GM12891 (cell line): ENCODE measurements around the gene NRXN3.

Experiments used
- DNase-seq: peaks from one replicate; pipeline ENCODE4 v3.0.0; 2011; ENCODE audit warnings: low spot score; ENCODE audit not compliant: insufficient read length
- FAIRE-seq: peaks from 2 replicates; lab custom pipeline; 2011; peaks lifted over from hg19 to GRCh38; lab: Jason Lieb, UNC
- PAX5 ChIP-seq: IDR thresholded peaks from 2 replicates; pipeline ENCODE4 v1.6.1; 2011; ENCODE audit warnings: low read length, moderate library complexity, mild to moderate bottlenecking; ENCODE audit not compliant: insufficient read depth, severe bottlenecking
- POLR2A ChIP-seq: IDR thresholded peaks from 2 replicates; pipeline ENCODE4 v1.6.1; 2011; ENCODE audit warnings: low read depth, low read length, control low read depth
- POLR2AphosphoS5 ChIP-seq: IDR thresholded peaks from 2 replicates; pipeline ENCODE4 v1.6.1; 2011; ENCODE audit warnings: low read depth, low read length, control low read depth
- POU2F2 ChIP-seq: IDR thresholded peaks from 2 replicates; pipeline ENCODE4 v1.6.1; 2011; ENCODE audit warnings: low read depth, mild to moderate bottlenecking, control low read depth, low read length, moderate library complexity
- SPI1 ChIP-seq: IDR thresholded peaks from 2 replicates; pipeline ENCODE4 v1.6.1; 2011; ENCODE audit warnings: low read depth, low read length, control low read depth
- TAF1 ChIP-seq: IDR thresholded peaks from 2 replicates; pipeline ENCODE4 v1.6.1; 2011; ENCODE audit warnings: low read depth, low read length, control low read depth

NRXN3 gene

GRCh38 chr14:79661752-79662151 is 1491.6 kb downstream of the NRXN3 start:
- TF ChIP-seq PAX5 = no peak
- TF ChIP-seq POLR2A = no peak
- no peak for TF ChIP-seq TAF1
- no peak for TF ChIP-seq POU2F2
- no peak for TF ChIP-seq POLR2AphosphoS5
- TF ChIP-seq SPI1 = no peak
- FAIRE-seq = no peak
- DNase-seq = no peak

DNA sequence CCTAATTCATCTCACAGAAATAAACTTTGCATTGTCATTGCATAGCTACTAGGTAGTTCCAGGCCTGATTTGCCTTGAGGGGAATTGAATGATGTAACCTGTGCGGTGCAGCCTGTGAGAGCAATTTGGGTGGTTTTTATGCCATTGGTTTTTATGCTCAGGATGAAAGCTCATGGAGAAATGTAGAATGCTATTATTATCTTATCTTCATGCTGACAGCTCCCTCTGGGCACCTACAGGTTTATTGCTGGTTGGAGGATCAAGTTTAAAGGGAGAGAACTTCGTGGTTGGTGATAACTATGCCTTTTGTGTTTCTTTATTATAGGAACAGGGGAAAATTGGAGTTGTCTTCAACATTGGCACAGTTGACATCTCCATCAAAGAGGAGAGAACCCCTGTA is 1493.3 kb downstream of the NRXN3 start:
- DNase-seq (no peak), FAIRE-seq (no peak)
- TF ChIP-seq POLR2A = no peak
- TF ChIP-seq POU2F2 = no peak
- TF ChIP-seq PAX5 = no peak
- no peak for TF ChIP-seq SPI1
- no peak for TF ChIP-seq POLR2AphosphoS5
- no peak for TF ChIP-seq TAF1

DNA sequence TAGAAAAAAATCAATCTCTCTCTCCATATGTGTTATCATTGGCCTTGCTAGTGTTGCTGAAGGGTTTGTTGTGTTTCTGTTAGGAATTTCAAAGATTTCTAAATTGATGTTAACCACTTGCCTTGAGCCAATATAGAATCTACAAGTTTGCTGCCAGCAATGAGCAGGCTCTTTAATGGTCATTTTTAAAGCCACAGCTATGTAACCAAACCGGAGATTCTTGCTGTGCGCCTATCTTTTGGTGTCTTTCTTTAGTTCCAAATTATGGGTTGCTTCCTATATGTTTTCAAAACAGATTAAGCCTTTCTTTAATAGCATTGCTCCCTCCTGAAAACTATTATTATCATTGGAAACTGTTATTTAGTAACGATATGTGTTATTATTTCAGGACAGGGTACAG is 1495.4 kb downstream of the NRXN3 start:
- FAIRE-seq (no peak), DNase-seq (no peak)
- TF ChIP-seq POU2F2 = no peak
- TF ChIP-seq POLR2AphosphoS5 = no peak
- TF ChIP-seq PAX5 = no peak
- TF ChIP-seq TAF1 = no peak
- TF ChIP-seq SPI1 = no peak
- no peak for TF ChIP-seq POLR2A

- FAIRE-seq = no peak
- no peak for TF ChIP-seq POLR2AphosphoS5
- TF ChIP-seq POU2F2 = no peak
- TF ChIP-seq SPI1 = no peak
- no peak for DNase-seq
Observed at GRCh38 chr14:79668951-79669350, 1498.8 kb downstream of the NRXN3 start.

GRCh38 chr14:79670811-79671210 is 1500.6 kb downstream of the NRXN3 start:
- DNase-seq = no peak
- no peak for FAIRE-seq
- no peak for TF ChIP-seq TAF1

DNA sequence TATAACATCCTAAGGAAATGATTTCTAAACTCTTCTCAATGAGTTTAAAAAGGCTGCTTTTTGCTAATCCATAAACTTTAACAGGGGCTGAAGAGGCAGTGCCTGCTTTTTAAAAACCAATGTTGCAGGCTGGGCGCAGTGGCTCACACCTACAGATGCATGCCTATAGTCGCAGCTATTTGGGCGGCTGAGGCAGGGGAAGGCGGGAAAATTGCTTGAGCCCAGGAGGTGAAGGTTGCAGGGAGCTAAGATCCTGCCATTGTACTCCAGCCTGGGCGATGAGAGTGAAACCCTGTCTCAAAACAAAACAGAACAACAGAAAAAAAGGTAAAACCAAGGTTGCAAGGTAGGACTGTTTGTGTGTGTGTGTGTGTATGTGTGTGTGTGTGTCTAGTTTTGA is 1509.9 kb downstream of the NRXN3 start:
- DNase-seq (no peak), FAIRE-seq (no peak)
- TF ChIP-seq POLR2AphosphoS5 = no peak
- TF ChIP-seq SPI1 = no peak
- no peak for TF ChIP-seq TAF1
- TF ChIP-seq POLR2A = no peak
- TF ChIP-seq POU2F2 = no peak
- TF ChIP-seq PAX5 = no peak

GRCh38 chr14:79686196-79686595 is 1516.0 kb downstream of the NRXN3 start:
- DNase-seq (no peak), FAIRE-seq (no peak)
- TF ChIP-seq POU2F2 (no peak), POLR2AphosphoS5 (no peak), SPI1 (no peak), POLR2A (no peak), TAF1 (no peak), PAX5 (no peak)

- no peak for TF ChIP-seq TAF1
- TF ChIP-seq PAX5 = no peak
- no peak for TF ChIP-seq POU2F2
- no peak for TF ChIP-seq SPI1
- no peak for TF ChIP-seq POLR2A
- no peak for TF ChIP-seq POLR2AphosphoS5
- DNase-seq = no peak
- FAIRE-seq = no peak
Observed at GRCh38 chr14:79690960-79691359, 1520.8 kb downstream of the NRXN3 start.

DNA sequence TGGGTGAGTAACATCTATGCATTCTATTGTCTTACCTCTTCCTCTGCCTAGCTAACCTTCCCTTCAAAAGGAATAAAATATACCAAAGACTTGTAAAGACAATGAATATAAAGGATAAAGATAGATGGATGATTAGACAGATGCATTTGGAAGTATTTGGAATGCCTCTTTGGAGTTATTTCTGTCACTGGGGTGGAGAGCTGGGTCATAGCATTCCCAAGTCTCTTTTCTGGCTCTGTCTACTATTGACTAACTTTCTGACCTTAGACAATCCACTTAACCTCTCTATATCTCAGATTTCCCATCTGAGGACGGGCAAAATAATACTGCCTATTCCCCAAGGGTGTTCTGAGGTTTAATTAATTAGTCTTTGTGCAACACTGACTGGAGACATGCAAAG is 1523.8 kb downstream of the NRXN3 start:
- no peak for FAIRE-seq
- no peak for DNase-seq

GRCh38 chr14:79695307-79695706 is 1525.1 kb downstream of the NRXN3 start:
- DNase-seq (no peak), FAIRE-seq (no peak)
- TF ChIP-seq POLR2AphosphoS5 (no peak), PAX5 (no peak), POU2F2 (no peak), SPI1 (no peak), POLR2A (no peak), TAF1 (no peak)

More for the DNA sequence above, 1523.8 kb downstream of the NRXN3 start:
- TF ChIP-seq SPI1 (no peak), POU2F2 (no peak), TAF1 (no peak), POLR2AphosphoS5 (no peak), POLR2A (no peak), PAX5 (no peak)

- FAIRE-seq (no peak), DNase-seq (no peak)
- no peak for TF ChIP-seq PAX5
- no peak for TF ChIP-seq SPI1
- no peak for TF ChIP-seq POLR2AphosphoS5
Observed at GRCh38 chr14:79698298-79698711, 1528.1 kb downstream of the NRXN3 start.
